B cell (primary cell): Measurements from ENCODE around the gene DCAF4. TPM values are rescaled to one million over a fixed set of nuclear protein-coding genes. Genes with fewer than 3 reads are reported as not detected.

ENCODE experiments used
- ATAC-seq: fragments of 200-7000 bp; cut with Tn5 transposase; one replicate; pipeline ENCODE4 v1.10.0; 2021; ENCODE audit warnings: low read depth, mild to moderate bottlenecking, moderate number of reproducible peaks, moderate library complexity
- CTCF ChIA-PET: fragments of 350-600 bp; sonication (Branson Sonifier 250); formaldehyde crosslinking; loops from one replicate; lab custom pipeline; 2021; ENCODE audit warnings: antibody characterized with exemption, inconsistent platforms; lab: Charles Lee
- POLR2A ChIA-PET: fragments of 350-600 bp; sonication (Branson Sonifier 250); formaldehyde crosslinking; loops from one replicate; lab custom pipeline; 2021; ENCODE audit warnings: antibody characterized with exemption; lab: Charles Lee
- DNase-seq: peaks from one replicate; pipeline ENCODE4 v3.0.0; 2013
- H2AFZ ChIP-seq: 2 replicates; pipeline ENCODE4 v1.6.1; 2012; ENCODE audit warnings: mild to moderate bottlenecking, low read depth, low read length; ENCODE audit not compliant: insufficient read depth, poor library complexity, severe bottlenecking
- H3K27ac ChIP-seq, 2 donors: 1 replicate in 1 of 2; 2 replicates in 1 of 2; pipeline ENCODE4 v1.5.1; 2012 to 2013; ENCODE audit warnings: low read length in 2 of 2, mild to moderate bottlenecking in 2 of 2, moderate library complexity in 1 of 2
- H3K27me3 ChIP-seq, 4 experiments: fragments of 200-600 bp in 1 of 4; sonication (generic) in 1 of 4; replicated peaks in 1 of 4; 1 replicate in 2 of 4; 2 replicates in 2 of 4; pipeline versions ENCODE4 v1.6.1 to v1.7.0; 2013 to 2016; ENCODE audit warnings: low read length in 3 of 4, mild to moderate bottlenecking in 2 of 4, mixed read lengths in 1 of 4, moderate library complexity in 1 of 4; ENCODE audit not compliant: insufficient read depth in 4 of 4, control insufficient read depth in 3 of 4; ENCODE audit errors: control extremely low read depth in 1 of 4
- H3K36me3 ChIP-seq, 2 experiments: replicated peaks in 1 of 2; 1 replicate in 1 of 2; 2 replicates in 1 of 2; pipeline versions ENCODE4 v1.6.1 to v1.7.1; 2013; ENCODE audit warnings: low read length in 1 of 2; ENCODE audit not compliant: insufficient read depth in 2 of 2, control insufficient read depth in 1 of 2; ENCODE audit errors: control extremely low read depth in 1 of 2, extremely low read depth in 1 of 2
- H3K4me1 ChIP-seq, 2 donors: fragments of 200-600 bp in 1 of 2; sonication (generic) in 1 of 2; 1 replicate in 1 of 2; 2 replicates in 1 of 2; pipeline versions ENCODE4 v1.5.1 to v1.6.1; 2013 to 2017; ENCODE audit warnings: low read length in 2 of 2; ENCODE audit not compliant: control insufficient read depth in 2 of 2, insufficient read depth in 2 of 2
- H3K4me2 ChIP-seq: replicated peaks from 2 replicates; pipeline ENCODE3; 2012; ENCODE audit warnings: mild to moderate bottlenecking, low read depth, low read length; ENCODE audit not compliant: poor library complexity, severe bottlenecking
- H3K4me3 ChIP-seq, 5 experiments: fragments of 200-600 bp in 1 of 5; sonication (generic) in 1 of 5; 1 replicate in 3 of 5; 2 replicates in 2 of 5; pipeline versions ENCODE4 v1.5.1 to v1.7.0; 2011 to 2016; ENCODE audit warnings: low read length in 4 of 5, mild to moderate bottlenecking in 4 of 5, low read depth in 2 of 5, control low read depth in 1 of 5, moderate library complexity in 1 of 5; ENCODE audit not compliant: insufficient read depth in 1 of 5; ENCODE audit errors: control extremely low read depth in 1 of 5, extremely low read depth in 1 of 5
- H3K79me2 ChIP-seq: fragments of 200-600 bp; sonication (generic); one replicate; pipeline ENCODE4 v1.6.0; 2016; ENCODE audit warnings: low read length; ENCODE audit not compliant: control insufficient read depth, insufficient read depth
- H3K9ac ChIP-seq: fragments of 200-600 bp; sonication (generic); 2 replicates; pipeline ENCODE4 v1.6.1; 2017; ENCODE audit warnings: mild to moderate bottlenecking, low read length, moderate library complexity
- H3K9me3 ChIP-seq, 3 donors: one replicate each; pipeline versions ENCODE4 v1.6.1 to v1.7.1; 2013; ENCODE audit warnings: low read length in 2 of 3; ENCODE audit not compliant: control insufficient read depth in 2 of 3, insufficient read depth in 1 of 3; ENCODE audit errors: control extremely low read depth in 1 of 3
- H4K20me1 ChIP-seq: 2 replicates; pipeline ENCODE4 v1.6.0; 2012; ENCODE audit warnings: mild to moderate bottlenecking, low read length; ENCODE audit not compliant: insufficient read depth, control insufficient read depth, poor library complexity, severe bottlenecking
- H3K27ac Mint-ChIP-seq: one replicate; pipeline ENCODE4 v1.8.0; 2021; ENCODE audit warnings: mixed read lengths
- H3K27me3 Mint-ChIP-seq: one replicate; pipeline ENCODE4 v1.8.0; 2021; ENCODE audit warnings: mixed read lengths
- H3K4me1 Mint-ChIP-seq: one replicate; pipeline ENCODE4 v1.8.0; 2021; ENCODE audit warnings: mixed read lengths
- H3K4me3 Mint-ChIP-seq: one replicate; pipeline ENCODE4 v1.8.0; 2021; ENCODE audit warnings: mixed read lengths
- H3K9me3 Mint-ChIP-seq: one replicate; pipeline ENCODE4 v1.8.0; 2022; ENCODE audit warnings: mixed read lengths; ENCODE audit not compliant: insufficient read depth
- CTCF ChIP-seq: fragments of 200-600 bp; IDR thresholded peaks from one replicate; pipeline ENCODE4 v1.8.0; 2022; ENCODE audit warnings: antibody characterized with exemption, mild to moderate bottlenecking
- EZH2 ChIP-seq: IDR thresholded peaks from 2 replicates; pipeline ENCODE4 v1.6.1; 2012; ENCODE audit warnings: borderline replicate concordance, low read depth, mild to moderate bottlenecking, moderate library complexity, low read length; ENCODE audit not compliant: insufficient read depth, poor library complexity, severe bottlenecking
- WGBS: methylation state at CpG from one replicate; pipeline ENCODE4 v1.1.5; 2013; ENCODE audit warnings: missing lambda C conversion rate; ENCODE audit not compliant: insufficient coverage; 5-methylcytosine and 5-hydroxymethylcytosine counted together
- intact Hi-C: fragments of 100-400 bp; cut with micrococcal nuclease; formaldehyde crosslinking; loops from one replicate; pipeline ENCODE4 v1.10.0; 2022
- polyA plus RNA-seq: library from polyadenylated mRNA; depleted of rRNA; stranded (reverse); fragments of >200 nt; gene quantifications from 2 replicates; pipeline ENCODE4 v1.2.3, GENCODE V29; 2012
- total RNA-seq, 2 donors: library from RNA; stranded (reverse); fragments of 120-200 nt in 1 of 2; gene quantifications; 1 replicate in 1 of 2; 2 replicates in 1 of 2; pipeline versions ENCODE4 v1.2.3 to v1.2.4, GENCODE V29; 2013 to 2022

The DCAF4 gene
- total and polyA plus RNA-seq, 2 donors (not counting 1 experiment from before 2014, with no cell fraction given): 35.3 to 54.6 TPM

- Histone ChIP-seq H3K36me3 (no peaks in the 10 kb centered on the region), H3K4me1 (peaks cover 7 to 22% of the 10 kb centered on the region in 2 donors), H3K9me3 (no peaks in the 10 kb centered on the region), H3K27ac (no peak overlapping the region), H3K79me2 (no peaks in the 10 kb centered on the region), H3K4me2 (no peak overlapping the region), H3K4me3 (no peak overlapping the region), H4K20me1 (no peaks in the 10 kb centered on the region), H2AFZ (peak overlapping the region; percentile 17), H3K9ac (no peak overlapping the region), H3K27me3 (no peaks in the 10 kb centered on the region)
- ATAC-seq (no peak), DNase-seq (no peak)
- no peak overlapping the region for H3K4me3 Mint-ChIP-seq
- peaks cover 13% of the 10 kb centered on the region for H3K4me1 Mint-ChIP-seq
- intact Hi-C loops: no loop called here
- CTCF ChIA-PET: interaction anchor here (4.5 to 5.9 kb wide), 2 partner anchors 390 to 392 kb away, joined by 56 to 364 read pairs; no protein-coding TSS in a partner anchor
- 50% methylated on average over 1 of the region's 1 CpG for WGBS
- TF ChIP-seq CTCF: no peak
- TF ChIP-seq EZH2: no peak
- no peak overlapping the region for H3K27ac Mint-ChIP-seq
- POLR2A ChIA-PET: no interaction called here
- peaks cover 3% of the 10 kb centered on the region for H3K27me3 Mint-ChIP-seq
- H3K9me3 Mint-ChIP-seq: no peaks in the 10 kb centered on the region
Measured at GRCh38 chr14:72906879-72907278, 19.4 kb upstream of the DCAF4 start.

GRCh38 chr14:72907886-72908285 is 18.4 kb upstream of the DCAF4 start:
- intact Hi-C loops: no loop called here
- Mint-ChIP-seq H3K27ac (no peak overlapping the region), H3K4me1 (peaks cover 13% of the 10 kb centered on the region), H3K27me3 (peaks cover 3% of the 10 kb centered on the region), H3K4me3 (no peak overlapping the region), H3K9me3 (no peaks in the 10 kb centered on the region)
- Histone ChIP-seq H2AFZ (no peak overlapping the region), H3K9me3 (no peaks in the 10 kb centered on the region), H3K4me2 (no peak overlapping the region), H3K9ac (no peak overlapping the region), H3K4me1 (peaks cover 7 to 22% of the 10 kb centered on the region in 2 donors), H3K27me3 (no peaks in the 10 kb centered on the region), H4K20me1 (no peaks in the 10 kb centered on the region), H3K4me3 (no peak overlapping the region), H3K36me3 (no peaks in the 10 kb centered on the region), H3K27ac (no peak overlapping the region), H3K79me2 (no peaks in the 10 kb centered on the region)
- POLR2A ChIA-PET: no interaction called here
- ATAC-seq: no peak
- DNase-seq: no peak
- no peak for TF ChIP-seq CTCF
- TF ChIP-seq EZH2: no peak
- no CpG with 5 or more reads among the region's 5 CpGs for WGBS
- CTCF ChIA-PET: interaction anchor here (0.7 to 4.5 kb wide), 3 partner anchors 14 to 393 kb away, joined by 3 to 56 read pairs (median 6); partner anchors contain the start of gene DPF3
